GM18870 (cell line): ENCODE results near the gene SPIC.

Experiments
- ATAC-seq: cut with Tn5 transposase; IDR thresholded peaks from one replicate; pipeline ENCODE4 v1.9.1; 2021; ENCODE audit warnings: moderate library complexity; ENCODE audit not compliant: unreplicated experiment

SPIC gene

GRCh38 chr12:101527682-101528081 is 52.5 kb downstream of the SPIC start:
- no peak for ATAC-seq

- no peak for ATAC-seq
Observed at GRCh38 chr12:101536069-101536674, 61.0 kb downstream of the SPIC start.
